Stomach (tissue), 4 donors: Measurements from ENCODE around the gene SCAI.

Experiments used
- CTCF ChIP-seq, 7 experiments: fragments of 450-650 bp in 4 of 7; fragments of 200-600 bp in 3 of 7; sonication (generic) in 3 of 7; IDR thresholded peaks; one replicate each; pipeline ENCODE4 v1.5.1; 2016 to 2019; ENCODE audit warnings: antibody characterized with exemption in 7 of 7, control low read depth in 2 of 7, mild to moderate bottlenecking in 1 of 7
- EP300 ChIP-seq: sonication (generic); formaldehyde crosslinking; IDR thresholded peaks from one replicate; pipeline ENCODE4 v1.6.1; 2017; ENCODE audit warnings: antibody characterized with exemption
- POLR2A ChIP-seq, 4 donors: fragments of 450-650 bp; IDR thresholded peaks; one replicate each; pipeline ENCODE4 v1.6.1; 2016; ENCODE audit warnings: antibody characterized with exemption in 4 of 4, control low read depth in 2 of 4, mild to moderate bottlenecking in 1 of 4, moderate library complexity in 1 of 4
- POLR2AphosphoS5 ChIP-seq, 3 donors: sonication (generic); formaldehyde crosslinking; IDR thresholded peaks; one replicate each; pipeline ENCODE4 v1.6.1; 2016; ENCODE audit warnings: antibody characterized with exemption in 3 of 3

- TF ChIP-seq POLR2A (IDR thresholded peaks at IDR 0.05) (no peak), POLR2AphosphoS5 (IDR thresholded peaks at IDR 0.05) (no peak), CTCF (IDR thresholded peaks at IDR 0.05) (no peak), EP300 (no peak)
Observed at GRCh38 chr9:125099816-125100215, 43.5 kb downstream of the SCAI start.
